GM12878 (cell line): ENCODE results near the gene FREY1. TPM values are rescaled to one million over a fixed set of nuclear protein-coding genes. Genes with fewer than 3 reads are reported as not detected.

Experiments
- ASH2L ChIP-seq: fragments of 300-600, 200-600 bp; sonication (generic); IDR thresholded peaks from 2 replicates; pipeline ENCODE4 v1.6.1; 2017; ENCODE audit warnings: low read depth, mild to moderate bottlenecking, borderline replicate concordance
- BRCA1 ChIP-seq: IDR thresholded peaks from 2 replicates; pipeline ENCODE4 v1.6.1; 2011; ENCODE audit warnings: low read depth, low read length, improper control_type of control experiment
- CBX5 ChIP-seq: sonication (generic); IDR thresholded peaks from 2 replicates; pipeline ENCODE4 v1.6.1; 2016; ENCODE audit warnings: low read depth, moderate library complexity, mild to moderate bottlenecking, inconsistent platforms
- CHD1 ChIP-seq: IDR thresholded peaks from 2 replicates; pipeline ENCODE4 v1.6.1; 2012; ENCODE audit warnings: low read depth, low read length, improper control_type of control experiment
- EED ChIP-seq: sonication (generic); IDR thresholded peaks from 2 replicates; pipeline ENCODE4 v1.6.1; 2016; ENCODE audit warnings: antibody characterized with exemption, low read depth
- GATAD2B ChIP-seq: fragments of 450-650 bp; conservative IDR thresholded peaks from 2 replicates; pipeline ENCODE4 v1.6.1; 2017; ENCODE audit warnings: low read depth, mild to moderate bottlenecking, moderate library complexity
- IRF3 ChIP-seq: fragments of 450-650 bp; IDR thresholded peaks from 2 replicates; pipeline ENCODE4 v1.6.1; 2014; ENCODE audit warnings: mild to moderate bottlenecking
- IRF5 ChIP-seq: fragments of 450-650 bp; IDR thresholded peaks from 2 replicates; pipeline ENCODE4 v1.6.1; 2017; ENCODE audit warnings: borderline replicate concordance
- KDM1A ChIP-seq: fragments of 200-600 bp; sonication (generic); IDR thresholded peaks from 2 replicates; pipeline ENCODE4 v1.6.1; 2016; ENCODE audit warnings: borderline replicate concordance
- KLF5 ChIP-seq: fragments of 450-650 bp; IDR thresholded peaks from 2 replicates; pipeline ENCODE4 v1.6.1; 2014; ENCODE audit warnings: mild to moderate bottlenecking; ENCODE audit not compliant: partially characterized antibody
- MTA3 ChIP-seq: IDR thresholded peaks from 2 replicates; pipeline ENCODE4 v1.6.1; 2012; ENCODE audit warnings: low read length, inconsistent platforms, borderline replicate concordance
- POLR2AphosphoS2 ChIP-seq: IDR thresholded peaks from 2 replicates; pipeline ENCODE4 v1.6.1; 2011; ENCODE audit warnings: low read depth, mild to moderate bottlenecking, low read length, improper control_type of control experiment, moderate library complexity
- RB1 ChIP-seq: fragments of 450-650 bp; formaldehyde crosslinking; IDR thresholded peaks from 2 replicates; pipeline ENCODE4 v1.6.1; 2017; ENCODE audit warnings: mild to moderate bottlenecking, borderline replicate concordance
- SMC3 ChIP-seq: IDR thresholded peaks from 2 replicates; pipeline ENCODE4 v1.6.1; 2011; ENCODE audit warnings: low read length, improper control_type of control experiment, borderline replicate concordance
- SREBF2 ChIP-seq: IDR thresholded peaks from 2 replicates; pipeline ENCODE4 v1.6.1; 2012; ENCODE audit warnings: mild to moderate bottlenecking, low read length
- STAT3 ChIP-seq: IDR thresholded peaks from 2 replicates; pipeline ENCODE4 v1.6.1; 2011; ENCODE audit warnings: low read depth, low read length, improper control_type of control experiment
- WRNIP1 ChIP-seq: IDR thresholded peaks from 2 replicates; pipeline ENCODE4 v1.6.1; 2011; ENCODE audit warnings: low read depth, low read length, improper control_type of control experiment, borderline replicate concordance
- ZBTB40 ChIP-seq: fragments of 450-650 bp; IDR thresholded peaks from 2 replicates; pipeline ENCODE4 v1.6.1; 2016; ENCODE audit warnings: mild to moderate bottlenecking, moderate library complexity, borderline replicate concordance
- ZNF24 ChIP-seq: fragments of 450-650 bp; IDR thresholded peaks from 2 replicates; pipeline ENCODE4 v1.6.1; 2017; ENCODE audit warnings: antibody characterized with exemption, mild to moderate bottlenecking
- ZNF384 ChIP-seq: IDR thresholded peaks from 2 replicates; pipeline ENCODE4 v1.6.1; 2012; ENCODE audit warnings: low read depth, mild to moderate bottlenecking, low read length, improper control_type of control experiment, borderline replicate concordance
- ZZZ3 ChIP-seq: IDR thresholded peaks from 2 replicates; pipeline ENCODE4 v1.6.1; 2011; ENCODE audit warnings: low read depth; ENCODE audit not compliant: control insufficient read depth, insufficient read length
- polyA plus RNA-seq, 11 experiments: library from polyadenylated mRNA; depleted of rRNA in 4 of 11; unstranded in 6 of 11; stranded (reverse) in 5 of 11; fragments of >200 nt; fragmentation: Nextera tagmentation in 4 of 11; fragmentation: Illumina TruSeq in 1 of 11; extraction: Ambion mirVana in 4 of 11; extraction: Trizol in 1 of 11; gene quantifications; 1 replicate in 1 of 11; 2 replicates in 10 of 11; pipeline versions ENCODE4 v1.2.1 to v1.2.3, GENCODE V29; 2011 to 2016; ENCODE audit warnings: inconsistent platforms in 2 of 11, missing spikeins in 2 of 11, low read depth in 1 of 11
- total RNA-seq, 4 experiments: library from RNA; depleted of rRNA in 3 of 4; stranded (reverse); fragments of >200 nt in 3 of 4; fragmentation: Illumina TruSeq in 1 of 4; extraction: Trizol in 1 of 4; gene quantifications; 2 replicates each; pipeline versions ENCODE4 v1.2.1 to v1.2.3, GENCODE V29; 2013 to 2021

FREY1 gene
- total and polyA plus RNA-seq, 10 of the 15 experiments (the other 5 are each of a cell fraction or from before 2014, with no cell fraction given) = 0.13 to 1.7 (median 0.39) TPM; not detected in 3

- TF ChIP-seq IRF5 = no peak
- TF ChIP-seq POLR2AphosphoS2 = peak; percentile 71; the same call in 1 of the 2 replicates
- TF ChIP-seq KDM1A = no peak
- no peak for TF ChIP-seq WRNIP1
- peak; percentile 65; the same call in 1 of the 2 replicates for TF ChIP-seq RB1
- no peak for TF ChIP-seq SMC3
- no peak for TF ChIP-seq ZNF24
- TF ChIP-seq ZNF384 = peak; percentile 52; the same call in 1 of the 2 replicates
- no peak for TF ChIP-seq ZZZ3
- no peak; the same call in 1 of the 2 replicates for TF ChIP-seq MTA3
- no peak for TF ChIP-seq KLF5
- TF ChIP-seq CBX5 = peak; percentile 96
- no peak for TF ChIP-seq SREBF2
- no peak for TF ChIP-seq IRF3
- peak; percentile 68; the same call in 1 of the 2 replicates for TF ChIP-seq ZBTB40
- no peak for TF ChIP-seq STAT3
- peak; percentile 65 for TF ChIP-seq EED
- no peak for TF ChIP-seq CHD1
- TF ChIP-seq BRCA1 = no peak
- TF ChIP-seq ASH2L = 0 out of 2 replicates have a peak, but pooled peaks have one; percentile 40
- TF ChIP-seq GATAD2B = peak; percentile 97
Observed at GRCh38 chr11:45930031-45930794, 23.1 kb upstream of the FREY1 start (continued).
